HG03025 (cell line): ENCODE results near the gene SYT12.

Experiments
- ATAC-seq: cut with Tn5 transposase; IDR thresholded peaks from one replicate; pipeline ENCODE4 v1.9.1; 2021; ENCODE audit warnings: mild to moderate bottlenecking, moderate library complexity; ENCODE audit not compliant: unreplicated experiment, low FRiP score

Gene SYT12

GRCh38 chr11:67054346-67054835 is 31.5 kb downstream of the SYT12 start:
- no peak for ATAC-seq

GRCh38 chr11:67054836-67055523 is 32.0 kb downstream of the SYT12 start:
- no peak for ATAC-seq

DNA sequence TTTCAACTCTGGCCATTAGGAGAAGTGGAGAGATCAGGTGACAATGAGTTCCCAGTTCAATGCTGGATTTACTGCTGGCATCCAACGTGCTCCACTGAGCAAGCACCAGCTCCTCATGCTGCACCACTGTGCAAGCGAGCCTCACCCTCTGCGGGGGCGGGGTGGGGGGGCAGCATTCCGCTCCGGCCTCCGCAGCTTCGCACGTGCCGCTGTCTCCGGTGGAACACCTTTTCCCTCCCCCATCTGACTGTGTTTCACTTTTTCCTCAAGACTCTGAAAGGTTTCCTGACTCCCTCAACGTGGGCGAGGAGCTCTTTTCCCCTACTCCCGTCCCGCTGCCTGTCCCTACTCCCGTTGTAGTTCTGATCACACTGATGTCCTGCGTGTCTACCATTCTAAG is 32.9 kb downstream of the SYT12 start:
- no peak for ATAC-seq

- no peak for ATAC-seq
These were observed 33.6 kb downstream of the SYT12 start, which contains the start of gene RHOD for GRCh38 chr11:67056267-67057204. RHOD (plus strand) TSS chr11:67056847; CDS start chr11:67056903, 56 bp downstream.

DNA sequence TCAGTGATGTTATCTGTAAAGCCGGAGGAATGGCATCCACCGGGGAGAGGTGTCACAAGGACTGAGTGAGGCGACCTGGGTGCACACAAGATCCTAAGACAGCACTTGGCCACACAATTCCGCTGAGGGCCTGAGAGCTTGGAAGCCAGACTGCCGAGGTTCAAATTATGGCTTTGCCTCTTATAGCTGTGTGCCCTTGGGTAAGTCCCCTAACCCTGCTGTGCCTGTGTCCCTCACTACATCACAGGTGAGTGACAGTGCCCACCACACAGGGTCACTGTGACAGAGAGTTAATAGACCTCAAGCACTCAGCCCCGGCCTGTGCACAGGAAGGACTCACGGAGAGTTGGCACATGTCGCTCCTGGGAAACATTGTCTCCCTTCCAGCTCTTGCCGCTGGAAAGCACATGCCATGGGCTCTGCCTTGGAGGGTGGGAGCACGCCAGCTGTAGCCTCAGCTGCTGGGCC is 34.3 kb downstream of the SYT12 start:
- no peak for ATAC-seq

DNA sequence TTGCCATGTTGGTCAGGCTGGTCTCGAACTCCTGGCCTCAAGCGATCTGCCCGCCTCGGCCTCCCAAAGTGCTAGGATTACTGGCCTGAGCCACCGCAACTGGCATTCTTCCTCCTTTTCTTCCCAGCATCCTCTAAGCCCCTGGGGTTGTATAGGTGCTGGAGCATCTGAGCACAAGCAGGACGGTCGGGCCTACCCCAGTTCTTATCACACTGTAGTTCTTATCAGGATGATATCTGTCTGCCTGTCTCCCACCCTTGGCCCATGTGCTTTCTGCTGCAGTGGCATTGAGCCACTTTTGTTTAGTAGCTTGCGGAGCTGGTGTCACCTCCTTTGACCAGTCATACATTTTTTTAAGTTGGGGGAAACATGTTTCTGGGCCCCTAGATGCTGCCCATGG is 35.6 kb downstream of the SYT12 start:
- no peak for ATAC-seq

DNA sequence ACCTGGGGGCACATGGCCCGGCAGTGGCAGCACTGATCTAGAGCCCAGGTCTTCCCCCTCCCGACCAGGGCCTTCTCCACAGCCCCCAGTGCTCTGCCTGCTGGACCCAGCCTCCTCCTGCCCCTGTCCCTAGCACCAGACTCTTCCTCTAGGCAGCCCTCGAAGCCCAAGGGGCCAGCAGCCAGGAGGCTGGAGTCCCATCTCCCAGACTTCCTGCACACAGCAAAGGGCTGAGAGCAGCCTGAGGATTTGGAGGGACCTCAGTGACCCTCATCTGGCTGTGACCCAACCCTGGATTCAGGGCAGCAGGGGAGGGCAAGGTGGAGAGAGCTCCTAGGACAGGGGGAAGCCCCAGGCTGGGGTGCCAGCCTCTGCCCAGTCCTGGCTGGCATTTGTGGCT is 36.7 kb downstream of the SYT12 start:
- ATAC-seq = no peak

DNA sequence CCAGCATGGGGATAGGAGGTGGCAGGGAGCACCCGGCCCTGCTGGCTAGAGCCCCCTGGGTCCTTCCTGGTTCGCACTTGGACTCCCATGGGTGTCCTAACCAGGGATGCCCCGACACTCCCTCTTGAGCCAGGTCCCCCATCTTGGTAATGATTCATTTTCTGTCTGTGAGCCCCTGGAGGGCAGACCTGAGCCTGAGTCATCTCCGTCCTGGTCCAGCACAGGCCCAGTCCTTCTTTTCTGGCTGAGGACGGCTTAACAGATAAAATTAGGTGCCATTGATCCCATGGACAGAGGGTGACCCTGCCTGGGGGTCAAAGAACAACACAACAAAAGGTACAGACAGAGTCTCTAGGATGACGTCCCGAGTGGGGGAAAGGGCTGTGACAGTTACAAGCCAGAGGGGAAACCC is 37.2 kb downstream of the SYT12 start:
- ATAC-seq = no peak

DNA sequence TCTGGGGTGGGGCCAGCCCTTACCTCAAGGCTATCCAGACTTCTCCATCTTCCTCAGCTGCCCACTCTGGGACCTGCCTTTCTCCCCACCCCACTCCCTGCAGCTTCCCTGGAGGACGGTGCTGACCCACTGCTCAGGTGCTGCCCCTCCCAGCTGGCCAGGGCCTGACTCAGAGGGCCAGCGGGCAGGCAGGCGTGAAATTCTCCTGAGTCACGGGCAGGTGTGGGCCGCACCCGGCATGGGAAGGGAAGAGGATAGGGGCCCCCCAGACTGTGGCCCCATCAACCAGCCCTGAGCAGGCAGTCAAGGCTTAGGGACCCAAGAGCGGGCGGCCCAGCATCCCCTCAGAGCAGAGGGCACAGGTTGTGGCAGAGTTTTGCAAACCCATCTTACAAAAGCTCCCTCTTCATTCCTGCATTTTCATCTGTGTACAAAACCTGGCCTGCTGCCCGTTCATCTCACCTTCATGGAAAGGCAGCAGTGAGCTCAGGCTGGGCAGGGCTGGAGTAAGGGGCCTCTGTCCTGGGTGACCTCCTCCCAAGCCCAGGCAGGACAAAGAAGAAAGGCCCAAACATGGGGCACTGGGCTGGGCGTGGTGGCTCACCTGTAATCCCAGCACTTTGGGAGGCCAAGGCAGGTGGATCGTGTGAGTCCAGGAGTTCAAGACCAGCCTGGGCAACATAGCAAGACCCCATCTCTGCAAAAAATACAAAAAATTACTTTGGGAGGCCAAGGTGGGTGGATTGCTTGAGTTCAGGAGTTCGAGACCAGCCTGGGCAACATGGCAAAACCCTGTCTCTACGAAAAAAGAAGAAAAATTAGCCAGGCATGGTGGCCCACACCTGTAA is 39.8 kb downstream of the SYT12 start:
- ATAC-seq = no peak

- ATAC-seq = no peak
These were observed 43.4 kb downstream of the SYT12 start for GRCh38 chr11:67066333-67066709.

DNA sequence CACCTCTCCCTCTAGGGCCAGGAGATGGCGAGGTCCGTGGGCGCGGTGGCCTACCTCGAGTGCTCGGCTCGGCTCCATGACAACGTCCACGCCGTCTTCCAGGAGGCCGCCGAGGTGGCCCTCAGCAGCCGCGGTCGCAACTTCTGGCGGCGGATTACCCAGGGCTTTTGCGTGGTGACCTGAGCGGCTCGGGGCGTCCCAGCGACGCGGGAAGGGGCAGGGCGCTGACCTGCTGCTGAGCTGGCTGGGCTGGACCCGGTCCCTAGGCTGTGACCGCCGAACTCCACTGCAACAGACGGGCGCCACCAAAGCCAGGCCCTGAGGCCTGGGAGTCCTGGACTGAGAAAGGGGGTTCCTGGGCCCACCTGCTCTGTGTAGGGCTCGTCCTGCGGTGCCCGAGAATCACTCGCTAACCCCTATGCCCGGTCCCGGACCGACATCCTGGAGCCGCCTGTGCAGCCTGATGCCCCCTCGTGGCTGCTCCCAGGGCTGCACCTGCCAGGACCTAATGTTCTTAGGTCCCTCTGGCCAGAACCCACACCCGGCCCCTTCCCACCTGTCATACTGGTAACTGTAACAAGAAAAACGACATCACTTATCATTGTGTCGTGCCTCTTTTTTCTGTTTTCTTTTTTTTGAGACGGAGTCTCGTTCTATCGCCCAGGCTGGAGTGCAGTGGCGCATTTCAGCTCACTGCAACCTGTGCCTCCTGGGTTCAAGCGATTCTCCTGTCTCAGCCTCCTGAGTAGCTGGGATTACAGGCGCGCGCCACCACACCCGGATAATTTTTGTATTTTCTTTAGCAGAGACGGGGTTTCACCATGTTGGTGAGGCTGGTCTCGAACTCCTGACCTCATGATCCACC is 48.7 kb downstream of the SYT12 start:
- ATAC-seq = no peak

- no peak for ATAC-seq
These were observed 49.4 kb downstream of the SYT12 start for GRCh38 chr11:67072295-67072694.

DNA sequence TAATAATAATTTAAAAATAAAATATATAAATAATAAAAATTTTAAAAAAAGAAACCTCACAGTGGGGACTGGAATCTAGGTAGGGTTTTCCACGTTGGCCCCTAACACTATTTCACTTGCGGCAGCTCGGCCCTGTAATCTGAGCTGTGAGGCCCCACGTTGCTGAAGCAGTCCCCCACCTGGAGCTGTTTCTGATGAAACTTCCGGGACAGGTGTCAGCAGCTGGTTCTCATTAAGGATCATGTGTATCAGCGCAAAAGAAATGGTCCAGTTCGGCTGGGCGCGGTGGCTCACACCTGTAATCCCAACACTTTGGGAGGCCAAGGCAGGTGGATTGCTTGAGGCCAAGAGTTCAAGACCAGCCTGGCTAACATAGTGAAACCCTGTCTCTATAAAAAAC is 51.0 kb downstream of the SYT12 start:
- no peak for ATAC-seq

GRCh38 chr11:67076202-67076601 is 53.3 kb downstream of the SYT12 start:
- ATAC-seq = no peak

DNA sequence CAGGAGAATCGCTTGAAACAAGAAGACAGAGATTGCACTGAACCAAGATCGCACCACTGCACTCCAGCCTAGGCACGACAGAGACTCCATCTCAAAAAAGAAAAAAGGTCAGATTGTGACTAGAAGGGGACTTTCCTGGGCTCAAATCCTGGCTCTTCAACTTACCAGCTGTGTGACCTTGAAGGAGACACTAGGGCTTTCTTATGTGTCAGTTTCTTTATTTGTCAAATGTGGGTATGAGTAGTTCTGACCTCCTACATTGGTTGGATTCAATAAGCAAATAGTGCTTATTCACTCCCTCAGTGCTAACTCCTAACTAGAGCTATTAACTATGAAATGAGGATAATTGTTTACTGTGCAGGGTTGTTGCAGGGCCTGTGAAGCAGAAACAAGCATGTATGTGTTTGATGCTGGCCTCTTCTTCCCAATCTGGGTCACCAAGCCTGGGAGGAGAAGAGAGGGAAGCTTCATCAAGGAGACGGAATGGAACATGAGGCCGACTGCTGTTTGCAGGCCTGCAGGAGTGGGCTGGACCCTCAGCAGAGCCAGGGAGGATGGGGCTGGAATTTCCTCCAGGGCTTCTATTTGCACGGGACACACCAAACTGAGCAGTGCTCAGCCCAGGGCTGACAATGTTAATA is 56.3 kb downstream of the SYT12 start:
- no peak for ATAC-seq

DNA sequence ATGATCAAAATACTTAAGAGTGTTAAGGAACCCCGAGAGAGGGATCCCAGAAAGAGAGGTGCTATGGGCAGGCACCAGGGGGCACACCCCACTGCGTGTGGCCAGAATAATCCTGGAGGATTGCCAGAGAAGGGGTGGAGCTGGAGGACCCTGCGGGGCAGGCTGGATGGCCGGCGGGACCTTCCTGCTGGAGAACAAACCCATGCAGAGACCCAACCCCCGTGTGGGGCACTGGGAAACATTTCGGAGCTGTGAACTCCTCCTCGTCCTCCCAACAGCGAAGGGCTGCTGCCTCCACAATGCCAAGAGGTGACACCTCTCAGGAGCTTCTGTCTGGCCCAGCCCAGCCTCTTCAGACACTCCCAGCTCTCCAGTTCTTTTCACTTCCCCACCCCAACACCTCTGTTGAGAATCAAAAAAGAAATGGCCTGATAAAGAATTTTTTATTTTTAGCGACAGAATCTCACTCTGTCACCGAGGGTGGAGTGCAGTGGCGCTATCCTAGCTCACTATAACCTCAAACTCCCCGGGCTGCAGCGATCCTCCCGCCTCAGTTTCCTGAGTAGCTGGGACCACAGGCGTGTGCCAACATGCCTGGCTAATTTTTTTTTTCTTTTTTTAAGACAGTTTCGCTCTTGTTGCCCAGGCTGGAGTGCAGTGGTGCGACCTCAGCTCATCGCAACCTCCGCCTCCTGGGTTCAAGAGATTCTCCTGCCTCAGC is 59.3 kb downstream of the SYT12 start:
- ATAC-seq = no peak

DNA sequence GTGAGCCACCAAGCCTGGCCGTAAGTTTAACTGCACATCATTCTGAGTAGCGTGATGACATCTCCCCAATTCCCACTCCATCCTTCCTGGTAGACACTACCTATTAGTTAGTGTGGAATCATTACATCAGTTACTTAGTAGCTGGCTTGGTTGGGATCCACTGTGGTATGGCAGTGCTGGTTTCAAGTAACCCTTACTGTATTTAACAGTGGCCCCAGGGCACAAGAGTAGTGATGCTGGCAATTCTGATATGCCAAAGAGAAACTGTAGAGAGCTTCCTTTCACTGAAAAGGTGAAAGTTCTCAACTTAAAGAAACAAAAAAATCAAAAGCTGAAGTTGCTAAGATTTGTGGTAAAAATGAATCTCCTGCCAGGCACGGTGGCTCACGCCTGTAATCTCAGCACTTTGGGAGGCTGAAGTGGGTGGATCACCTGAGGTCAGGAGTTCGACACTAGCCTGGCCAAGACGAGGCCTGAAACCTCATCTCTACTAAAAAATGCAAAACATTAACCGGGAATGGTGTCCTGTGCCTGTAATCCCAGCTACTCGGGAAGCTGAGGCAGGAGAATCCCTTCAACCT is 60.9 kb downstream of the SYT12 start:
- no peak for ATAC-seq

- no peak for ATAC-seq
These were observed 62.7 kb downstream of the SYT12 start for GRCh38 chr11:67085617-67086016.
